NB4 (cell line): ENCODE results near the gene AFF2.

Experiments used
- CTCF ChIP-seq: IDR thresholded peaks from one replicate; pipeline ENCODE4 v1.5.1; 2012; ENCODE audit warnings: low read depth, low read length
- POLR2A ChIP-seq: IDR thresholded peaks from 2 replicates; pipeline ENCODE4 v1.6.1; 2011; ENCODE audit warnings: mild to moderate bottlenecking; ENCODE audit not compliant: insufficient read length; ENCODE audit errors: extremely low read depth

GRCh38 chrX:148632444-148632843 lies 132.0 kb downstream of the AFF2 start:
- TF ChIP-seq CTCF, result no peak
- no peak for TF ChIP-seq POLR2A
